GM18498 (cell line): ENCODE measurements around the gene CHRM2.
"Not testable (repeated sequence)": the region's sequence is repeated elsewhere in the genome, so short reads cannot be mapped to it uniquely, and the experiment has no call there.

Experiments
- ATAC-seq: cut with Tn5 transposase; IDR thresholded peaks from one replicate; pipeline ENCODE4 v1.9.1; 2021; ENCODE audit warnings: mild to moderate bottlenecking, moderate library complexity; ENCODE audit not compliant: unreplicated experiment

Gene CHRM2

GRCh38 chr7:136868496-136869000 lies at the start of gene CHRM2:
TSS of gene CHRM2 (plus strand) at chr7:136868652. CDS start at chr7:137014866, 146,214 bp downstream.
- ATAC-seq: no peak

- ATAC-seq: not testable (repeated sequence)
Observed at GRCh38 chr7:136831398-136831797, 37.1 kb upstream of the CHRM2 start.

GRCh38 chr7:136845899-136846465 lies 22.5 kb upstream of the CHRM2 start:
- no peak for ATAC-seq

GRCh38 chr7:136847858-136848257 lies 20.6 kb upstream of the CHRM2 start:
- no peak for ATAC-seq

- ATAC-seq: no peak
Observed at GRCh38 chr7:136853654-136854053, 14.8 kb upstream of the CHRM2 start.

- ATAC-seq: no peak
Observed at GRCh38 chr7:136857573-136857972, 10.9 kb upstream of the CHRM2 start.

GRCh38 chr7:136859803-136860202 lies 8.6 kb upstream of the CHRM2 start:
- ATAC-seq: no peak

GRCh38 chr7:136865236-136865635 lies 3.2 kb upstream of the CHRM2 start:
- no peak for ATAC-seq

GRCh38 chr7:136865777-136866176 lies 2.7 kb upstream of the CHRM2 start:
- no peak for ATAC-seq

- no peak for ATAC-seq
Observed at GRCh38 chr7:136869001-136869961, 829 bp downstream of the CHRM2 start.

GRCh38 chr7:136869991-136870865 lies 1.8 kb downstream of the CHRM2 start:
- no peak for ATAC-seq

- no peak for ATAC-seq
Observed at GRCh38 chr7:136870866-136871487, 2.5 kb downstream of the CHRM2 start.

- no peak for ATAC-seq
Observed at GRCh38 chr7:136874393-136875032, 6.1 kb downstream of the CHRM2 start.

GRCh38 chr7:136877509-136877908 lies 9.1 kb downstream of the CHRM2 start:
- no peak for ATAC-seq

GRCh38 chr7:136877990-136878389 lies 9.5 kb downstream of the CHRM2 start:
- ATAC-seq: no peak

- no peak for ATAC-seq
Observed at GRCh38 chr7:136878878-136879277, 10.4 kb downstream of the CHRM2 start.

GRCh38 chr7:136883046-136883445 lies 14.6 kb downstream of the CHRM2 start:
- ATAC-seq: no peak

- ATAC-seq: no peak
Observed at GRCh38 chr7:136884492-136884891, 16.0 kb downstream of the CHRM2 start.

GRCh38 chr7:136887317-136887716 lies 18.9 kb downstream of the CHRM2 start:
- ATAC-seq: no peak

- ATAC-seq: no peak
Observed at GRCh38 chr7:136890399-136890798, 21.9 kb downstream of the CHRM2 start.
